ENCODE data around the gene ARSK.

GRCh38 chr5:95649842-95650620, 95.1 kb downstream of the ARSK start:
- no peak for TF ChIP-seq POLR2AphosphoS5 (IDR thresholded peaks at IDR 0.05; ENCODE audit: borderline replicate concordance, low read depth, low read length)
- TF ChIP-seq FOXP2 (optimal IDR thresholded peaks at IDR 0.05; ENCODE audit: control extremely low read depth, extremely low read length, insufficient read depth), result no peak
